Hematopoietic multipotent progenitor cell treated with erythropoietin and hydrocortisone succinate and interleukin-3 and kit ligand, for 15 days (in vitro differentiated cells): ENCODE measurements around the gene RAET1L.
"Not testable (repeated sequence)": the region's sequence is repeated elsewhere in the genome, so short reads cannot be mapped to it uniquely, and the experiment has no call there.

Experiments used
- DNase-seq: peaks from one replicate; pipeline ENCODE4 v3.0.0-alpha.2; 2015; ENCODE audit warnings: low spot score

RAET1L gene

GRCh38 chr6:149991472-149991795 lies 33.9 kb downstream of the RAET1L start:
- not testable (repeated sequence) for DNase-seq

DNA sequence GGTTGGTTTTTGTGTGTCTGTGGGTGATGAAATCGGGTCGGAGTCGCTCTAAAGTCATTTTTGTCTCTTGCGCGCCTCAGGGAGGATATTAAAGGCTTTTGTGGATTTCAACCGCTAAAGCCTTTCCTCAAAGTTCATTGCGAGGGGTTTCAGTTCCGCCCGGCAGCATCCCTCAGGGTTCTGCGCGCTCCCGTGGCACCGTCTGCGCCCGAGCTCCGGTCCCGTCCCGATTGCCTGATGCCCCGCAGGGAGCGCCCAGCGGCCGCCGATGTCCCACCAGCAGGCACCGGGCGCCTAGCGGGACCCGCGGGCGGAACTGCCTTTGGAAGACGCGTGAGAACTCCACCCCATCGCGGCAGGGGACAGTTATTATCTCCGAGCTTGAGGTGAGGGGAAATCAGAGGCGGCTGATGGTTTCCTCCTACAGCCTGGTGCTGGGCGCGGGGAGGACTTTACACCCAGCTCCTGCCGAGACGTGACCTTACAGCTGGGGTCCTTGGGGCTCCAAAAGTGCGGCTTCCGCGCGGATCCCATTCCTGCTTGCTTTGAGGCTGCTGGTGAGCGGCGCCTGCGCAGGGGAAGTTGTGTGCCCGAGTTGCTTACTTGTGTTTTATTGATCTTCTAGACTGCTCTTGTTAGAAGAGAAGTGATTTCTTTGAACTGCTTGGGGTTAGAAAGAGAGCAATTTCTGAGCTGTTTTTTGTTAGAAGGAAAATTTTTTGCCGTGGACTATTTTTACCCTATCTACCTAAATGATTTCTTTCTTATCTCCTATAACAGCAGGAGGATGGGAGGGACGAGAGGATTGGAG lies 34.5 kb downstream of the RAET1L start:
- no peak for DNase-seq

DNA sequence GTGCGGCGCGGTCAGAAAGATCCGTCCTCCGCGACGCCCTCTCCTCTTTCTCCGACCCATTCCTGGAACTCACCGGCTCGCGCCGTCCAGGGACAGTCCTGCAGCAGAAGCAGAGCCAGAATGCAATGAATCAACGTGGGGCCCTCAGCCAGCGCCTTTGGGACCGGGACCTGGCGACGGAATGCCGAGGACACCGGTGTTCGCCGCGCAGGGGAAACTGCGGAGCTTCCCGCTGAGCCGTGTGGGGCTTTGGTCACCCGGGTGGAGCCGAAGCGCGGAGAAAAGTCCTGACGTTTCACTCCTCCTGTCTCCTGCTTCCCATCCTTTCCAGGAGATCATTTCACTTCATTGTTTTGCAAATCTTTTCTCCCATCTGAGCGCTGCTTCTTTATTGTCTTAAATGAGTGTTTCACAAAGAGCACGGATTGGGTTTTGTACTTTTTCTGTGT lies 35.1 kb downstream of the RAET1L start:
- no peak for DNase-seq

- no peak for DNase-seq
These were observed 36.6 kb downstream of the RAET1L start for GRCh38 chr6:149988550-149989346.

- no peak for DNase-seq
These were observed 37.7 kb downstream of the RAET1L start for GRCh38 chr6:149987602-149988107.

DNA sequence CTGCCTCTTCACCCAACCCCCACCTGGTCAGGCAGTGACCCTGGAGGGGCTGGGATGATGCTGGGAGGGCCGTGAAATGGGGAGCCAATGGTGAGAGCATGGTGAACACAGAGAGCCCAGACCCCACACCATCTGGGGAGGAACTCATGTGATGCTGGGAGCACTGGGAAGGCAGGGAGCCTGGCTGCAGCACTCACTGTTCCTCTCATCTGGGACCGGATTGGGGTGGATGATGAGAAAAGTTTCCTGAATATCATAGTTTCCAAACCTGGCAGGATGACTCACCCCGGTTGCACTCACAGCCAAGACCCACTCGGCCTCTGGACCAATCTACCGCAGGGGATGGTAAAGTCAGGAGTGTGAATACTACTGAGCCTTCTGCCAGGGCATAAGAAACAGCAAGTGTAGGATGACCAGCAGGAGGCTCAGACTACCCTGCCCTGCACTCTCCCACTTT lies 39.8 kb downstream of the RAET1L start:
- no peak for DNase-seq

DNA sequence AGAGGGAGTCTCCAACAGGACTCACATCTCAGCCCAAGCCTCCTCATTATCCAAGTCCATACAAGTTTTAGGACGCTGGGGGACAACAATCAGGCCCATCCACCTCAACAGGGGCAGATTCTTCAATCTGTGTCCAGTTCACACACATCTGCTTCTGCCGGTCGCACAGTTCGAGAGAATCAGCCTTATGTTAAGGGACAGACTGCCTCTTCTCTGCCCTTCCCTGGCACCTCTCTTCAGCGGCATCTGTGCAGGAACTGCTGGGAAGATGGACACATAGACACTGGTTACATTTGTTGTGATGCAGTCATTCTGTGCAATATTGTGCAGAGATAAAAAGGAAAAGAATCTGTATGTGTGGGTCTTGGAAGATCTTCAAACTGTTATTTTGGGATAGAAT lies 40.6 kb downstream of the RAET1L start:
- DNase-seq: no peak

- no peak for DNase-seq
These were observed 42.2 kb downstream of the RAET1L start for GRCh38 chr6:149983145-149983544.

DNA sequence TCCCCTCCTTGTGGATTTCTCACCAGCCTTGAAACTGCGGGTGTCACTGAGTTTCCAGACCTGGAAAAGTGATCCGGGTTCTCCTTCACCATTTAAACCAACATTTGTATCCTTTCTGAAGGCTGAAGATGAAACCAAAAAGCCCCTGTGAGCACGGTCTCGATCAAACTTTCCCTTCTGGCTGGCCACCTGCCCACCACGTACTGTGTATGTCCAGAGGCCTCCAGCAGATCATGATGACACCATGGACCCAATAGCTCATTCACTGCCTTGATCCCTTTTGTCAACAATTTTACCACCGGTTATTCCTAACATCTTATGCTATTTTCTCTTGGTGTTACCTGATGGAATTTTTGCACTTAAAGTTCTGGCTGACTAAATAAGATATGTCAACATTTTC lies 46.0 kb downstream of the RAET1L start:
- no peak for DNase-seq

GRCh38 chr6:149978610-149979009 lies 46.7 kb downstream of the RAET1L start:
- DNase-seq: no peak

GRCh38 chr6:149977221-149977620 lies 48.1 kb downstream of the RAET1L start:
- no peak for DNase-seq

DNA sequence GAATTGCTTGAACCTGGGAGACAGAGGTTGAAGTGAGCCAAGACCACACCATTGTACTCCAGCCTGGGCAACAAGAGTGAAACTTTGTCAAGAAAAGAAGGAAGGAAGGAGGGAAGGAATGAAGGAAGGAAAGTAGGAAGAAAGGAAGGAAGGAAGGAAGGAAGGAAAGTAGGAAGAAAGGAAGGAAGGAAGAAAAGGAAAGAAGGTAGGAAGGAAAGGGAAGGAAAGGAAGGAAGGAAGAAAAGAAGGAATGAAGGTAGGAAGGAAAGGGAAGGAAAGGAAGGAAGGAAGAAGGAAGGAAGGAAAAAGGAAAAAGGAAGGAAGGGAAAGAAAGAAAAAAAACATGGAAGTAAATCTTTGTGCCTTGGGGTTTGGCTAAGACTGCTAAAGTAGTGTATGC lies 49.9 kb downstream of the RAET1L start:
- no peak for DNase-seq

- no peak for DNase-seq
These were observed 50.5 kb downstream of the RAET1L start for GRCh38 chr6:149974825-149975224.

- DNase-seq: not testable (repeated sequence)
These were observed 50.9 kb downstream of the RAET1L start for GRCh38 chr6:149974394-149974793.

DNA sequence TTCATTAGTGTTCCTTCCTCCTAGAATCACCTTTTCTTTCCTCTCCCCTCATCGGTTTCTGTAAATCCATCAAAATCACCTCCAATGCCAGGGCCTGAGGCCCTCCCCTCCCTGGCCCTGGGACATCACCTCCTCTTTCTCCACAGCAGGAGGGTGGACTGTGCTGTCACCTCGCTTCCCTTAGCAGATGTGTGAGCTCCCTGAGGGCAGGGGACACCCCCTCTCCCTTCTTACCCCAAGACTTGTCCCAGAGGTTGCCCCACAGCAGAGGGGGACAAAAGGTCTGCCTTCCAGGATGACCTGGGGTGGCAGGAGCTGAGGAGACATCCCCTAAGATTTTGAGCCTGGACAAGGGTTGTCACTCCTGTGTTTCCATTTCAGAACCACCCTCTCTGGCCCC lies 55.7 kb downstream of the RAET1L start:
- DNase-seq: no peak

- not testable (repeated sequence) for DNase-seq
These were observed 56.4 kb downstream of the RAET1L start for GRCh38 chr6:149968909-149969308.
